IMR-90 (cell line): ENCODE data around the gene ACOX3. TPM values are rescaled to one million over a fixed set of nuclear protein-coding genes. Genes with fewer than 3 reads are reported as not detected.

Experiments used
- ATAC-seq: fragments of 200-7000 bp; cut with Tn5 transposase; 2 replicates; pipeline ENCODE4 v1.9.1; 2020; ENCODE audit warnings: low read depth, mild to moderate bottlenecking, moderate library complexity
- BruUV-seq: library from RNA; stranded (reverse); fragments of 400-500 nt; replicated peaks from 2 replicates; lab custom pipeline; 2021; lab: Mats Ljungman, UMichigan
- CTCF ChIA-PET: fragments of 300-600 bp; formaldehyde crosslinking; extraction: SDS; loops from one replicate; lab custom pipeline; 2021; ENCODE audit warnings: antibody characterized with exemption; lab: Yijun Ruan, JAX
- POLR2A ChIA-PET: fragments of 300-600 bp; sonication (Branson Sonifier 250); formaldehyde crosslinking; loops from one replicate; lab custom pipeline; 2022; ENCODE audit warnings: antibody characterized with exemption; ENCODE audit not compliant: unreplicated experiment; lab: Charles Lee
- DNase-seq: peaks from one replicate; pipeline ENCODE4 v3.0.0; 2013
- H2AFZ ChIP-seq: replicated peaks from 2 replicates; pipeline ENCODE3; 2013; ENCODE audit warnings: low read length, mild to moderate bottlenecking; ENCODE audit not compliant: poor library complexity
- H2AK5ac ChIP-seq: 2 replicates; pipeline ENCODE4 v1.6.1; 2013; ENCODE audit warnings: low read depth, low read length, inconsistent platforms
- H2AK9ac ChIP-seq: replicated peaks from 2 replicates; pipeline ENCODE3; 2013; ENCODE audit warnings: mild to moderate bottlenecking, low read depth, low read length, moderate library complexity; ENCODE audit not compliant: poor library complexity
- H2BK120ac ChIP-seq: 2 replicates; pipeline ENCODE4 v1.6.1; 2013; ENCODE audit warnings: low read depth, low read length, inconsistent platforms
- H2BK15ac ChIP-seq: 3 replicates; pipeline ENCODE4 v1.6.1; 2013; ENCODE audit warnings: low read depth, low read length, inconsistent platforms
- H2BK20ac ChIP-seq: 2 replicates; pipeline ENCODE4 v1.6.1; 2013; ENCODE audit warnings: low read depth, mild to moderate bottlenecking, inconsistent platforms, low read length, moderate library complexity
- H2BK5ac ChIP-seq: 2 replicates; pipeline ENCODE4 v1.6.1; 2013; ENCODE audit warnings: mild to moderate bottlenecking, low read depth, low read length, inconsistent platforms; ENCODE audit not compliant: poor library complexity, severe bottlenecking
- H3K14ac ChIP-seq: replicated peaks from 2 replicates; pipeline ENCODE4 v1.6.1; 2013; ENCODE audit warnings: low read depth, low read length, inconsistent platforms
- H3K18ac ChIP-seq: 2 replicates; pipeline ENCODE4 v1.6.1; 2013; ENCODE audit warnings: low read depth, low read length, control low read depth
- H3K23ac ChIP-seq: 2 replicates; pipeline ENCODE4 v1.6.1; 2013; ENCODE audit warnings: low read depth, low read length, inconsistent platforms
- H3K27ac ChIP-seq: 2 replicates; pipeline ENCODE4 v1.5.1; 2013; ENCODE audit warnings: mild to moderate bottlenecking, control low read depth, low read length; ENCODE audit not compliant: insufficient read depth
- H3K27me3 ChIP-seq: 2 replicates; pipeline ENCODE4 v1.6.1; 2013; ENCODE audit warnings: low read length; ENCODE audit not compliant: control insufficient read depth, insufficient read depth
- H3K36me3 ChIP-seq: 2 replicates; pipeline ENCODE4 v1.6.1; 2013; ENCODE audit warnings: low read length, mixed read lengths; ENCODE audit not compliant: control insufficient read depth, insufficient read depth
- H3K4ac ChIP-seq: 2 replicates; pipeline ENCODE4 v1.6.1; 2013; ENCODE audit warnings: low read depth, low read length, inconsistent platforms
- H3K4me1 ChIP-seq: 2 replicates; pipeline ENCODE4 v1.6.1; 2013; ENCODE audit warnings: low read length, mixed read lengths; ENCODE audit not compliant: control insufficient read depth, insufficient read depth
- H3K4me2 ChIP-seq: 2 replicates; pipeline ENCODE4 v1.6.1; 2013; ENCODE audit warnings: low read depth, mild to moderate bottlenecking, control low read depth, low read length, moderate library complexity
- H3K4me3 ChIP-seq: 2 replicates; pipeline ENCODE4 v1.5.1; 2013; ENCODE audit warnings: low read depth, mild to moderate bottlenecking, control low read depth, low read length, moderate library complexity; ENCODE audit not compliant: insufficient read depth
- H3K56ac ChIP-seq: 2 replicates; pipeline ENCODE4 v1.6.1; 2013; ENCODE audit warnings: low read length, inconsistent platforms; ENCODE audit not compliant: insufficient read depth; ENCODE audit errors: extremely low read depth
- H3K79me1 ChIP-seq, 2 experiments: 2 replicates each; pipeline ENCODE4 v1.6.1; 2013; ENCODE audit warnings: low read length in 2 of 2, inconsistent platforms in 1 of 2, low read depth in 1 of 2
- H3K9ac ChIP-seq: 2 replicates; pipeline ENCODE4 v1.6.1; 2013; ENCODE audit warnings: low read depth, low read length, control low read depth
- H3K9me1 ChIP-seq: 2 replicates; pipeline ENCODE4 v1.6.1; 2013; ENCODE audit warnings: low read length, inconsistent platforms; ENCODE audit not compliant: insufficient read depth
- H3K9me3 ChIP-seq: 2 replicates; pipeline ENCODE4 v1.6.1; 2013; ENCODE audit warnings: low read length; ENCODE audit not compliant: control insufficient read depth, insufficient read depth
- H4K20me1 ChIP-seq: 2 replicates; pipeline ENCODE4 v1.6.1; 2013; ENCODE audit warnings: low read length, inconsistent platforms; ENCODE audit not compliant: insufficient read depth
- H4K5ac ChIP-seq: 2 replicates; pipeline ENCODE4 v1.6.1; 2013; ENCODE audit warnings: mild to moderate bottlenecking, low read depth, low read length, control low read depth
- H4K8ac ChIP-seq, 2 experiments: 2 replicates each; pipeline ENCODE4 v1.6.1; 2013; ENCODE audit warnings: low read depth in 2 of 2, low read length in 2 of 2, control low read depth in 1 of 2, inconsistent platforms in 1 of 2
- H4K91ac ChIP-seq: 2 replicates; pipeline ENCODE4 v1.6.1; 2013; ENCODE audit warnings: low read depth, low read length, inconsistent platforms; ENCODE audit not compliant: insufficient read depth
- CEBPB ChIP-seq: IDR thresholded peaks from 2 replicates; pipeline ENCODE4 v1.6.1; 2012; ENCODE audit warnings: low read depth, low read length, improper control_type of control experiment
- FOS ChIP-seq: fragments of 150-350 bp; IDR thresholded peaks from 2 replicates; pipeline ENCODE4 v1.6.1; 2016; ENCODE audit warnings: low read depth, low read length
- MAFK ChIP-seq: IDR thresholded peaks from 2 replicates; pipeline ENCODE4 v1.6.1; 2012; ENCODE audit warnings: low read depth, low read length, improper control_type of control experiment
- MAZ ChIP-seq: IDR thresholded peaks from 2 replicates; pipeline ENCODE4 v1.6.1; 2012; ENCODE audit warnings: low read depth, mild to moderate bottlenecking, low read length, improper control_type of control experiment, moderate library complexity, borderline replicate concordance
- MXI1 ChIP-seq: IDR thresholded peaks from 2 replicates; pipeline ENCODE4 v1.6.1; 2012; ENCODE audit warnings: low read depth, mild to moderate bottlenecking, low read length, moderate library complexity, borderline replicate concordance
- NFE2L2 ChIP-seq: fragments of 150-350 bp; IDR thresholded peaks from 2 replicates; pipeline ENCODE4 v1.6.1; 2016; ENCODE audit warnings: low read depth, mild to moderate bottlenecking, low read length
- POLR2A ChIP-seq: IDR thresholded peaks from 2 replicates; pipeline ENCODE4 v1.6.1; 2012; ENCODE audit warnings: mild to moderate bottlenecking, low read depth, low read length
- RAD21 ChIP-seq: IDR thresholded peaks from 2 replicates; pipeline ENCODE4 v1.6.1; 2012; ENCODE audit warnings: low read length, improper control_type of control experiment
- RCOR1 ChIP-seq: IDR thresholded peaks from 2 replicates; pipeline ENCODE4 v1.6.1; 2012; ENCODE audit warnings: mild to moderate bottlenecking, low read length, improper control_type of control experiment; ENCODE audit not compliant: insufficient replicate concordance
- RFX5 ChIP-seq: IDR thresholded peaks from 2 replicates; pipeline ENCODE4 v1.8.0; 2012; ENCODE audit warnings: low read depth, mild to moderate bottlenecking, low read length, moderate library complexity
- SMC3 ChIP-seq: fragments of 150-350 bp; IDR thresholded peaks from 2 replicates; pipeline ENCODE4 v1.6.1; 2016; ENCODE audit warnings: low read depth, mild to moderate bottlenecking, antibody characterized with exemption, low read length, moderate library complexity
- WGBS, 2 experiments: methylation state at CpG; one replicate each; pipeline versions ENCODE4 v1.1.5 to v1.1.7; 2013; ENCODE audit warnings: missing lambda C conversion rate in 2 of 2; ENCODE audit not compliant: insufficient read length in 1 of 2; ENCODE audit errors: extremely low coverage in 2 of 2; 5-methylcytosine and 5-hydroxymethylcytosine counted together
- dilution Hi-C: fragments of 300-500 bp; cut with HindIII; formaldehyde crosslinking; loops from one replicate; pipeline ENCODE4 v1.14.3; 2018; ENCODE audit warnings: low sequenced_read_pairs; ENCODE audit not compliant: unreplicated experiment
- in situ Hi-C: fragments of 300-500 bp; cut with MboI; formaldehyde crosslinking; loops from 3 replicates; pipeline ENCODE4 v1.14.3; 2019; ENCODE audit warnings: low sequenced_read_pairs, inconsistent platforms, mixed read lengths
- intact Hi-C: fragments of 100-400 bp; cut with micrococcal nuclease; formaldehyde crosslinking; loops from 2 replicates; pipeline ENCODE4 v1.10.0; 2022
- polyA plus RNA-seq, 3 experiments: library from polyadenylated mRNA; depleted of rRNA; stranded (reverse); fragments of >200 nt; gene quantifications; 2 replicates each; pipeline ENCODE4 v1.2.3, GENCODE V29; 2012; ENCODE audit warnings: low replicate concordance in 1 of 3
- total RNA-seq: library from RNA; depleted of rRNA; stranded (reverse); fragments of >200 nt; gene quantifications from 2 replicates; pipeline ENCODE4 v1.2.3, GENCODE V29; 2012
- TF ChIP-seq, protein P1 (sequence below): fragments of 150-350 bp; IDR thresholded peaks from 2 replicates; pipeline ENCODE4 v1.6.1; 2017; ENCODE audit warnings: mild to moderate bottlenecking, antibody characterized with exemption, low read length, low read depth
- TF ChIP-seq, protein P2 (sequence below): fragments of 150-350 bp; IDR thresholded peaks from 2 replicates; pipeline ENCODE4 v1.6.1; 2016; ENCODE audit warnings: low read depth, mild to moderate bottlenecking, low read length, moderate library complexity, borderline replicate concordance
- TF ChIP-seq, protein P3 (sequence below): conservative IDR thresholded peaks from 2 replicates; pipeline ENCODE4 v1.5.1; 2012; ENCODE audit warnings: mild to moderate bottlenecking, low read depth, low read length, improper control_type of control experiment

Gene ACOX3
- total and polyA plus RNA-seq, 2 of the 4 experiments (the other 2 are of a cell fraction) = 15.2 to 25.8 TPM

DNA sequence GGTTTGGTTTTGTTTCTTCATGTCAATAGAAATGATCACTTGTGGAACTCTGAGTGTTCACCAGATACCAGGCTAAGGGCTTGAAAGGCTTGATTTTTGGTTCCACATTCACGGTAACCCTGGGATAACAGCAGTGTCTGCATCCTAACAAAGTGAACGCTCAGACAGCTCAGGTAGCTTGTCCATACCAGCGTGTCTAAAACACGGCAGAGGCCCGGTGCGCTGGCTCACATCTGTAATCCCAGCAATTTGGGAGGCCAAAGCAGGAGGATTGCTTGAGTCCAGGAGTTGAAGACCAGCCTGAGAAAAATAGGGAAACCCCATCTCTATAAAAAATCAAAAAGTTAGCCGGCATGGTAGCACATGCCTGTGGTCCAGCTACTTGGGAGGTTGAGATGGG is 122.0 kb downstream of the ACOX3 start:
- Histone ChIP-seq H3K14ac (no peak overlapping the region), H3K27me3 (no peaks in the 10 kb centered on the region), H3K36me3 (no peaks in the 10 kb centered on the region), H4K20me1 (no peaks in the 10 kb centered on the region), H3K18ac (no peak overlapping the region), H3K9me3 (no peaks in the 10 kb centered on the region), H3K9ac (no peak overlapping the region), H3K4me1 (peaks cover 14% of the 10 kb centered on the region), H4K8ac (no peak overlapping the region), H2BK20ac (no peak overlapping the region), H2BK5ac (no peak overlapping the region), H3K79me1 (no peaks in the 10 kb centered on the region), H2AK9ac (no peak overlapping the region), H4K91ac (peak overlapping the region; percentile 16; the same call in 1 of the 2 replicates), H3K56ac (no peak overlapping the region), H2AK5ac (no peak overlapping the region; the same call in 1 of the 2 replicates), H2AFZ (no peak overlapping the region), H3K9me1 (peaks cover 9% of the 10 kb centered on the region), H4K5ac (no peak overlapping the region), H3K27ac (no peak overlapping the region), H3K4ac (no peak overlapping the region), H3K23ac (no peak overlapping the region), H2BK15ac (no peak overlapping the region; the same call in 2 of the 3 replicates), H2BK120ac (no peak overlapping the region), H3K4me2 (no peak overlapping the region), H3K4me3 (no peak overlapping the region)
- DNase-seq (no peak), ATAC-seq (no peak)
- dilution Hi-C loops (no loop called here), in situ Hi-C loops (no loop called here), intact Hi-C loops (no loop called here)
- 92% methylated on average over 6 of the region's 7 CpGs; no CpG with 5 or more reads in 1 of the 2 experiments for WGBS, 2 experiments
- ChIA-PET CTCF (no interaction called here), POLR2A (no interaction called here)
- TF ChIP-seq CEBPB (no peak), SMC3 (no peak), FOS (no peak), POLR2A (no peak), MXI1 (no peak), MAFK (no peak), RCOR1 (no peak), MAZ (no peak), NFE2L2 (no peak), RAD21 (no peak), RFX5 (no peak)
- TF ChIP-seq, protein P1, sequence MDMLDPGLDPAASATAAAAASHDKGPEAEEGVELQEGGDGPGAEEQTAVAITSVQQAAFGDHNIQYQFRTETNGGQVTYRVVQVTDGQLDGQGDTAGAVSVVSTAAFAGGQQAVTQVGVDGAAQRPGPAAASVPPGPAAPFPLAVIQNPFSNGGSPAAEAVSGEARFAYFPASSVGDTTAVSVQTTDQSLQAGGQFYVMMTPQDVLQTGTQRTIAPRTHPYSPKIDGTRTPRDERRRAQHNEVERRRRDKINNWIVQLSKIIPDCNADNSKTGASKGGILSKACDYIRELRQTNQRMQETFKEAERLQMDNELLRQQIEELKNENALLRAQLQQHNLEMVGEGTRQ = no peak
- TF ChIP-seq, protein P2, sequence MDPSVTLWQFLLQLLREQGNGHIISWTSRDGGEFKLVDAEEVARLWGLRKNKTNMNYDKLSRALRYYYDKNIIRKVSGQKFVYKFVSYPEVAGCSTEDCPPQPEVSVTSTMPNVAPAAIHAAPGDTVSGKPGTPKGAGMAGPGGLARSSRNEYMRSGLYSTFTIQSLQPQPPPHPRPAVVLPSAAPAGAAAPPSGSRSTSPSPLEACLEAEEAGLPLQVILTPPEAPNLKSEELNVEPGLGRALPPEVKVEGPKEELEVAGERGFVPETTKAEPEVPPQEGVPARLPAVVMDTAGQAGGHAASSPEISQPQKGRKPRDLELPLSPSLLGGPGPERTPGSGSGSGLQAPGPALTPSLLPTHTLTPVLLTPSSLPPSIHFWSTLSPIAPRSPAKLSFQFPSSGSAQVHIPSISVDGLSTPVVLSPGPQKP = no peak
- TF ChIP-seq, protein P3, sequence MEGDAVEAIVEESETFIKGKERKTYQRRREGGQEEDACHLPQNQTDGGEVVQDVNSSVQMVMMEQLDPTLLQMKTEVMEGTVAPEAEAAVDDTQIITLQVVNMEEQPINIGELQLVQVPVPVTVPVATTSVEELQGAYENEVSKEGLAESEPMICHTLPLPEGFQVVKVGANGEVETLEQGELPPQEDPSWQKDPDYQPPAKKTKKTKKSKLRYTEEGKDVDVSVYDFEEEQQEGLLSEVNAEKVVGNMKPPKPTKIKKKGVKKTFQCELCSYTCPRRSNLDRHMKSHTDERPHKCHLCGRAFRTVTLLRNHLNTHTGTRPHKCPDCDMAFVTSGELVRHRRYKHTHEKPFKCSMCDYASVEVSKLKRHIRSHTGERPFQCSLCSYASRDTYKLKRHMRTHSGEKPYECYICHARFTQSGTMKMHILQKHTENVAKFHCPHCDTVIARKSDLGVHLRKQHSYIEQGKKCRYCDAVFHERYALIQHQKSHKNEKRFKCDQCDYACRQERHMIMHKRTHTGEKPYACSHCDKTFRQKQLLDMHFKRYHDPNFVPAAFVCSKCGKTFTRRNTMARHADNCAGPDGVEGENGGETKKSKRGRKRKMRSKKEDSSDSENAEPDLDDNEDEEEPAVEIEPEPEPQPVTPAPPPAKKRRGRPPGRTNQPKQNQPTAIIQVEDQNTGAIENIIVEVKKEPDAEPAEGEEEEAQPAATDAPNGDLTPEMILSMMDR = no peak
- no TSS peak for BruUV-seq
